Left hindlimb (tissue), 1 donor: ENCODE results near the gene SLC17A2.
"Not testable (repeated sequence)": the region's sequence is repeated elsewhere in the genome, so short reads cannot be mapped to it uniquely, and the experiment has no call there.

Experiments used
- DNase-seq: peaks from one replicate; pipeline ENCODE4 v3.0.0-alpha.2; 2018

SLC17A2 gene

DNA sequence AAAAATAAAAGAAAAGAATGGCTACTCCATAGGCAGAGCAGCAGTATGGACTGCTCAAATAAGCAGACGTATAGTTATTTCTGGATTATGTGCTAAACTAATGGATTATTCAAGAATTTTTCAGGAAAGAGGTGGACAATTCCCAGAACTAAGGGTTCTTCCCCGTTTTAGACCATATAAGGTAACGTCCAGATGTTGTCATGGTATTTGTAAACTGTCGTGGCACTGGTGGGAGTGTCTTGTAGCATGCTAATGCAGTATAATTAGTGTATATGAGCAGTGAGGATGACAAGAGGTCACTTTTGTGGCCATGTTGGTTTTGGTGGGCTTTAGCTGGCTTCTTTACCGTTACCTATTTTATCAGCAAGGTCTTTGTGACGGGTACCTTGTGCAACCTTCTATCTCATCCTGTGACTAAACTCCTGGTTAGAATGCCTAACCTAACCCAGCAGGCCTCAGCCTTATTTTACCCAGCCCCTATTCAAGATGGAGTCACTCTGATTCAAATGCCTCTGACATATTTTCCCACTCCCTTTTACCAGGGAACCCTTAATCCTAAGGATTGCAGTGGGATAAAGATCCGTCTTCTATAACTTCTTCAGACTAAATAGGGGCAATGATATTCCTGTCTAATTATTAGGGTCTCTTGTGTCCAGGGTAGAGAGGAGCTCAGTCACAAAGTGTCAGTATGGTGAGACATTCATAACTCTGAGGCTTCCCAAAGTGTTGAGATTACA is 21.0 kb upstream of the SLC17A2 start:
- no peak for DNase-seq

DNA sequence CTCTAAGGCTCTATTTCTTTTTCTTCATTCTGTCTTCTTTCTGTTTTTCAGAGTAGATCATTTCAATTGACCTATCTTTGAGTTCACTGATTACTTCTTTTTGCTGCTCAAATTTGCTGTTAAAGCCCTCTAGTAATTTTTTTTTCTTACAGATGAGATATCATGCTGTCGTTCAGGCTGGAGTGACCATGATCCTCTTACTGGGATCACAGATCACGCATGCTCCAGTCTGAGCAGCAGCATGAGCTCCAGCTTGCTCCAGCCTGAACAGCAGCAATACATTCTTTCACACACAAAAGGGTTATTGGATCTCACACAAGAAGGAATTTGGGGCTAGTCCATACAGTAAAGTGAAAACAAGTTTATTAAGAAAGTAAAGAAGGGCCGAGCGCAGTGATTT is 19.8 kb upstream of the SLC17A2 start:
- DNase-seq = no peak

DNA sequence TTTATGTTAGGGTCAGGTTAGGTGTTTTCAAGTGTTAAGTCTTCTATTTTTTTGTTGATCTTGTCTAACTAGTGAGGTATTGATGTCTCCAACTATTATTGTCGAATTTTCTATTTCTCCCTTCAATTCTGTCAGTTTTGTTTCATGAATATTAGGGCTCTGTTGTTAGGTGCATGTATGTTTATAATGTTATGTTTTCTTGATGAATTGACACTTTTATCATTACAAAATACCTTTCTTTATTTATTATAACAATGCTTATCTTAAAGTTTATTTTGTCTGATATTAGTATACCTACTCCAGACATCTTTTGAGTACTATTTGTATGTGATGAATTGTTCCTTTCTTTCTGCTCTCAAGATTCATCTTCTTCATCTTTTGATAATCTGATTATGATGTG is 19.2 kb upstream of the SLC17A2 start:
- DNase-seq = no peak

DNA sequence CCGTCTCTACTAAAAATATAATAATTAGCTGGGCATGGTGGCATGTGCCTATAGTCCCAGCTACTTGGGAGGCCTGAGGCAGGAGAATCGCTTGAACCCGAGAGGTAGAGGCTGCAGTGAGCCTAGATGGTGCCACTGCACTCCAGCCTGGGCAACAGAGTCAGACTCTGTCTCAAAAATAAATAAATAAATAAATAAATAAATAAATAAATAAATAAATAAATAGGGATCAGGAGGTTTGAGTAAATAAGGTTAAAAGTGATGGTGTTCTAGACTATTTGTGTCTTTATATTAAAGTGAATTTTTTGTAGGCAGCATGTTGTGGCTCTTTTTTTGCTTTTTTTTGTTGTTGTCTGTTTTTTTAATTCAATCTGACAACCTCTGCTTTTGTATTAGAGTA is 17.0 kb upstream of the SLC17A2 start:
- not testable (repeated sequence) for DNase-seq

DNA sequence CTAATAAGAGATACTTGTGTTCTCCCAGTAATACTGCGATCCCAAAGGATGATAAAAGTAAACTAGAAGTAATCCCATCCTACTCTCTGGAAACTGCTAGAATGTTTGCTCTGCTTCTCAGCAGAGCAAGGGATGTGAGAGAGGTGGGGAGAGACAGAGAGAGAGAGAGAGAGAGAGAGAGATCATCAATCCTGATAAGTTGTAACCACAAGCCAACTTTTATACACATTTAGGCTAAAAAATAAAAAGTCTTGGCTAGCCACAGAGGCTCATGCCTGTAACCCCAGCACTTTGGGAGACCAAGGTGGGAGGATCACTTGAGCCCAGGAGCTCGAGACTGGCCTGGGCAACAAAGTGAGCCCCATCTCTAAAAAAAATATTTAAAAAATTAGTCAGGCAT is 16.1 kb upstream of the SLC17A2 start:
- no peak for DNase-seq

DNA sequence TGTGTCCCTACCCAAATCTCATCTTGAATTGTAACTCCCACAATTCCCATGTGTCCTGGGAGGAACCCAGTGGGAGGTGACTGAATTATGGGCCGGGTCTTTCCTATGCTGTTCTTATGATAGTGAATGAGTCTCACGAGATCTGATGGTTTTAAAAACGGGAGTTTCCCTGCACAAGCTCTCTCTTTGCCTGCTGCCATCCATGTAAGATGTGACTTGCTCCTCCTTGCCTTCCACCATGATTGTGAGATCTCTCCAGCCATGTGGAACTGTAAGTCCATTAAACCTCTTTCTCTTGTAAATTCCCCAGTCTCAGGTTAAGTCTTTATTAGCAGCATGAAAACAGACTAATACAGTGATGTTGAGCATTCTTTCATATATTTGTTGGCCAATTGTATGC is 15.2 kb upstream of the SLC17A2 start:
- not testable (repeated sequence) for DNase-seq

DNA sequence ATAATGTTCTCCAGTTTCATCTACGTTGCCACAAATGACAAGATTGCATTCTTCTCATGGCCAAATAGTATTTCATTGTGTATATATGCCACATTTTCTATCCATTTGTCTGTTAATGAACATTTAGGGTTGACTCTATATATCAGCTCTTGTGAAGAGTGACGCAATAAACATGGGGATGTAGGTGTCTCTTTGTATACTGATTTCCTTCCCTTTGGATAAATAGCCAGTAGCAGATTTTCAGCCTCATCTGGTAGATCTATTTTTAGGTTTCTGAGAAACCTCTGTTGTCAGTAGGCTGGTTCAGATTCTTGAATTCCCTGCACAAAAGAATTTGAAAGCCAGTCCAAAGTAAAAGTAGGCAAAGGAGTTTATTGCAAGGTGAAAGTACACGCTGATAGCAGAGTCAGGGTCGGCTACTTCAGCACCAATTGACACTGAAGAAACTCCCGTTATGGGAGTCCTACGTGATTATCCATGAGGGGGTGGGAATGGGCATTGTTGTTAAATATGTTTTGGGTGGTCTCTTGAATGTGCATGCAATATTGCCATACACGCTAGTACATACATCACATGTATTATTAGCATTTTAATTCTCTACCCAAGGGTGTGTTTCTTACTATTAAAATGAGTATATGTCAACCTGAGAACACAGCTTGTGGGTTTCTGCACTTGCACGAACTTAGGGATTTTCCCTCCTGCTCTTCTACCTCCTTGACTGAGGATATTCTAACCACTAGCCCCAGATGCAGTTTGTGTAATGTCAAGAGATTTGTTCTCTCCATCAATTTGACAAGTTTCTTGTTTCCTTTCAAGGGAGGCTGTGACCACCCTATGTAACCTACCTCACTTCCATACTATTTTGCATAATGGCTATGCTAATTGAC is 14.4 kb upstream of the SLC17A2 start:
- DNase-seq = no peak

DNA sequence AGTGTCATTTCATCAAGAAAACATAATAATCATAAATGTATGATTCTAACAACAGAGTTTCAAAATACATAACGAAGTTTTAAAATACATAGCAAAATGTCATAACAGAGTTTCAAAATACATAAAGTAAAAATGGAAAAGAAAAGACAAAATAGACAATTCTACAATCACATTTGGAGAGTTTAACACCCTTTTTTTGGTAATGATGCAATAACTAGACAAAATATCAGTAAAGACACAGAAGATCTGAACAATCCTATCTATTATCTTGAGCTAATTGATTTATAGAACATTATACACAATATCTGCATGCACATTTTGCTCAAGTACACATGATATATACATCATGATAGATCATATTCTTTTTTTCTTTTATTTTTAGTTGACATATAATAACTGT is 13.4 kb upstream of the SLC17A2 start:
- DNase-seq = no peak

DNA sequence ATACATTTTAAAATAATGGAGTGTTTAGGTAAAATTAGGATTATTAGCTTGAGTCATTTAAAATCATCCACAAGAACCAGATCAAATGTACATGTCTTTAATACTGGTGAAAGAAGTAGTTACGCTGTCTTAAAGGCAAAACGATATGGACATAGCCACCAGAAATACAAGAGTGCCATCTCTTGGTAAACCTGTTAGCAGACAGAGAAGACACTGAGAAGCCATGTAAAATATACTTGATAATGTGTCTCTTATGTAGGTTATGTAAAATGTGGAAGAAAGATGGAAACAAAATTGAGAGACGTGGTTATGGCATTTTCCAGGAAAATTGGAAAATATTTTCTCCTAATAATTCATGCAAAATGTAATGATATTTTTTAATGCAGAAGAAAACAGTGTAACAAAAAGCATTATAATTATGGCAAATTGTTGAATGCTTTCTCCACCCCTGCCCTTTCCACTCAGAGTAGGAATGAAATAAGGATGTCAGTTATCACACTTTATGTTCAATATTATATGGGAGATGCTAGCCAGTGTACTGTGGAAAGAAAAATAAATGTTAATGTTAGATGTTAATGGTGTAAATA is 12.2 kb upstream of the SLC17A2 start:
- no peak for DNase-seq

DNA sequence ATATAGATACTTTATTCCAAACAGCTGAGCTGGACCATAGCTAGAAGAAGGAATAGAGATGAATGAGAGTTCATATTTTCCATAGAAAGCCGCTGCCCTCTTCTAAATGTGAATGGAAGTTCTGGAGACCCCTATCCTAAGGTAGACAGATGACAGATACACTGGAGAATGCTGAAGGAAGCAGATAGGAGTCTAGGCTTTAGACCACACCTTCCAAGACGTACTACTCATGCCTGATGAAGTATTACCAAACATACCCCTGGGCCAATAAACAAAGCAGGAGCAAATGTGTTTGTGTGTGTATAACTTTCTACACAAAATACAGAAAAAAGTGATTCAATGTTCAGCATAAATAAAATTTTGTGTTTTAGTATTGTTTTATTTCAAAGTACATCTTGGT is 9.1 kb upstream of the SLC17A2 start:
- DNase-seq = no peak

DNA sequence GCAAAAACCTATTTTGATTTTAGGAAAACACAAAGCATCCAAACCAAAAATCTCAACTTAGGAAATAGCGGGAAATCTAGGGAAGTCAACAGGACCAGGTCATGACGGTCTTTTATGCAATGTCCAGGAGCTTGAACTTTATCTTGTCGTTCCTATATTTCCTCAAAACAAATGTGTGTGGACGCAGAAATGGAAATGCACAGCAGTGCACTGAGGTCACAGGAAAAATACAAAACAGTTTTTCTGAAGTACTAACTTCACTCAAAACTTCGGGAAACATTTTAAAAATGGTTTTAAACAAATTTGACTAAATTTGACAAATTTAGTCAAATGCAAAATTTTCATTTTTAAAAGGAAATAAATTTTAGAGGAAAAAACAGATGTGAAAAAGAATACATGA is 5.5 kb upstream of the SLC17A2 start:
- no peak for DNase-seq

DNA sequence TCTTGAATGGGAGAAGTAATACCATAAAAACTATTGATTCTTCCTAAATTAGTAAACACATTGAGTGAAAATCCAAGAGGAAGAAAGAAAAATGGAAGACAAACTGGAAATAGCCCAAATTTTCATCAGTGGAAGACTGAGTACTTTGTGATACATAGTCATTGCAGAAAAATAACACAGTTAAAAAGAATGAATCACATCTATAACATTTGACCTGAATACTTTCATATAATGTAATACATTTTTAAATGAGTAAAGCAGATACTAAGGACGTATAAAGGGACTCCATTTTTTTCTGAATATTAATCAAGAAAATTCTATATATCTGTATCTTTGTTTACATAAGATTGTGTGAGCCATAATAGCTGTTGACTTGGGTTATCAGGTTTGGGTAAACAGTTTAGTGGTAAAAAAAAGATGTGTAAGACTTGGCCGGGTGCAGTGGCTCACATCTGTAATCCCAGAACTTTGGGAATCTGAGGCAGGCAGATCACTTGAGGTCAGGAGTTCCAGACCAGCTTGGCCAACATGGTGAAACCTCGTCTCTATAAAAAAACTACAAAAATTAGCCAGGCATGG is 4.3 kb upstream of the SLC17A2 start:
- DNase-seq = no peak

DNA sequence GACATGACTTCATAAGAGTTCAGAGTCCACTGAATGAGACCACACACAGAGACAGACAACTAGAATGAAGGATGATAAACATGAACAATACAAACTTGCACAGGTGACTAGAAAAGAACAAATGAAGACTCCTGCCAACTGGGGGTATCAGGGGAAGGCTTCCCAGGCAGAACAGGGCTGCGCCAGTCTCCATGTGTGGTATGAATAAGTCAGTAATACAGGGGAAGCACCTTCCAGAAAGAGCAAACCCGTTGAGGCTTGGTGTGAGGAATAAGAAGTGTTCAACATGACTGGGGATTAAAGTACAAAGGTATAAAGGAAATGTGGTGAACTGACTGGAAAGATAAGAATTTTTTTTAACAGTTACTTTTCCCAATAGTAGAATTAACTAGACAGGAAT is 3.7 kb upstream of the SLC17A2 start:
- DNase-seq = no peak

DNA sequence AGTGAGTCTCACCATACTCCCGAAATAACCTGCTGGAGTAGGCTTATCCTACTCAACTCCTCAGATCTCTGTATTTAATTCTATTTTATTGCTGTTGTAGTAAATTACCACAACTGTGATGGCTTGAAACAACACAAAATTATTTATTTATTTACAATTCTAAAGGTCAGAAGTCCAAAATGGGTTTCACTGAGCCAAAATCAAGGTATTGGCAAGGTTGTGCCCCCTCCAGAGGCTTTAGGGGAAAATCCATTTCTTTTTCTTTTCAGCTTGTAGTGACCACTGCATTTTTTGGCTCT is 869 bp upstream of the SLC17A2 start:
- no peak for DNase-seq

DNA sequence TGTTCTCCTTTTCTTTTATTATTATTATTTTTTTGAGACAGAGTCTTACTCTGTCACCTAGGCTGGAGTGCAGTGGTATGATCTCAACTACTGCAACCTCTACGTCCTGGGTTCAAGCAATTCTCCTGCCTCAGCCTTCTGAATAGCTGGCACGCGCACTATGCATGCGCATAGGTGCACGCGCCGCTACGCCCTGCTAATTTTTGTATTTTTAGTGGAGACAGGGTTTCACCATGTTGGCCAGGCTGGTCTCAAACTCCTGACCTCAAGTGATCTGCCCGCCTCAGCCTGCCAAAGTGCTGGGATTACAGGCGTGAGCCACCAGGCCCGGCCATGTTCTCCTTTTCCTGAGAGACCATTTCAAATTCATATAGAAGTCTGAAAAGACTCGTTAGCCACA is 706 bp downstream of the SLC17A2 start:
- DNase-seq = not testable (repeated sequence)

DNA sequence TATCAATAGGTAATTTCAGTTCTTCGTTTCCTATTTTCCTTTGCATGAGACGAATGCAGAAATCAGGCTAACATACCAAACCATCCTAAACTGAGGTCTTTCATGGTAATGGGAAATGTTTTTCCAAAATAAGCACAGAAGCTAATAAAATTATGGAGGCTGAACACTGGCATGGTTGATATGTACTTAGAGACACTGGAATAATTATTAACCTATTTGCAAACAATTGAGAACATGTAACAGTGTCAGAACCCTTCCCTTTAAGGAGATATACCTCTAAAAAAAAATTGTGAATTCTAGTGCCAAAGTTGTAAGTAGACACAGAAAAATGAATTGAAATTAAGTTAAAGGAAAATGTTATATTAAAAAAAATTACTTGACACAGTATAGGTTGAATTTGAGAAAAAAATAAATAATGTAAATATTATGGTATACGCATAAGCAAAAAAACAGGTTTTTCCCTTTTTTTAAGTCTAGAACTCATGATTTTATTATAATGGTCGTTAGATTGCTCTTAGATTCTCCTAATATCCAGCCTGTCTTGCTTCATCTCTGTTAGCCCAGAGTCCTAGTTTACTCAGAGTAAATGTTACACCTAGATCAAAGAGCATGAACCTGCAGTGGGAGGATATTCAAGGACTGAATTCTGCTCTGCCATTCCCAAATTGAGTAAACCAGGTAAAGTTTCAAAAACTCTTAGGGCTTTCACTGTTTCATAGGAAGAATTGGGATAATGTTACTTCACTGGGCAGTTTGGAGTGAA is 1.7 kb downstream of the SLC17A2 start:
- DNase-seq = no peak

DNA sequence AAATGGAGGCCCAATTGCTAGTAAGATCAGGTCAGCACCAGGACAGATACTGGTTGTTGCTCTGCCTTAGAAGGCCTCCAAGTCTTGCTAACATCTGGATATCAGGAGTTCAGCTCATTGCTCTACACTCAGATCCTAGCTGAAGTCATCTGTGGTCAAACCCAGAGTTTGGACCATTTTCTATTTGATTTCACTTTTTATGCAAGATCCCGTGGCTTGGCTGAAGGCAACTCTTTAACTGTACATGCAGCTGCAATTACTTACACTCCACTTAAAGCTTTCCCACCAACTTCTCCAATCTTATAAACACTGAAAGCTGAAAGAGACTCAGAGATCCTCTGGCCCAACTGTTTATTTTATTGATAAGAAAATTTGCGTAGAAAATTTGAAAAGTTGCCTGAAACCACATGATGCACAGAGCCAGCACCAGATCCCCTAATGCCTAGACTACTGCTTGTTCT is 2.7 kb downstream of the SLC17A2 start:
- DNase-seq = no peak

DNA sequence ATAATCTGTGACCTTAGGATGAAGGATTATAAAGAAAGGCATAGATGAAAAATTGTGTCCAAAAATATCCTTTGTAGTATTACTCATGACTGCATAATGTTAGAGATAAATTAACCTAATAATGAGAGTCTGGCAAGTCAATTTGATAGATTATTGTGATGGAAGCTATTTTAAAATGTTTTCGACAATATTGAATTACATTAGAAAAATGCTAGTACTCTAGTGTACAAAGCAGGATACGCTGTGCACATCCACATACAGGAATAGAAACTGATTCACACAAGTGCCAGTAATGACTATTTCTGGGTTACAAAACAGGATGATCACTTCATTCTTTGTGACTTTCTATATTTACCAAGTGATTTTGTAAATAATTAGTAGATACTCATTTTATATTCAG is 3.3 kb downstream of the SLC17A2 start:
- DNase-seq = no peak

DNA sequence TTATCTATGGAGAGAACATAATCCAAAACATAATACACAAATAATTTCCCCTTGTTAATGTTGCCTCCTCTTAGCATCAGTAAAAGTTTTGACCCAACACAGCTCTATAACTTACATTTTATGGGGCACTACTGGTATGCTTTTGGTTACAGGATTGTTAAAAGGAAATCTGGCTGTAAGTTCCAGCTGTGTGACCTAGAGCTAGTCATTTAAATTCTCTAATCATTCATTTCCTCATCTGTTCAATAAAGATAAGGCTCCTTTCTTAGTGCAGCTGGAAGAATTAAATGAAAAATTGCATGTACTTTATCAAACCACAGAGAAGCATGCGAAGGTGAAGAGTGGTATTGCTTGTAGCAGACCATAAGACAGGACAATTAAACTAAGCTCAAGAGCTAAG is 4.6 kb downstream of the SLC17A2 start:
- no peak for DNase-seq

DNA sequence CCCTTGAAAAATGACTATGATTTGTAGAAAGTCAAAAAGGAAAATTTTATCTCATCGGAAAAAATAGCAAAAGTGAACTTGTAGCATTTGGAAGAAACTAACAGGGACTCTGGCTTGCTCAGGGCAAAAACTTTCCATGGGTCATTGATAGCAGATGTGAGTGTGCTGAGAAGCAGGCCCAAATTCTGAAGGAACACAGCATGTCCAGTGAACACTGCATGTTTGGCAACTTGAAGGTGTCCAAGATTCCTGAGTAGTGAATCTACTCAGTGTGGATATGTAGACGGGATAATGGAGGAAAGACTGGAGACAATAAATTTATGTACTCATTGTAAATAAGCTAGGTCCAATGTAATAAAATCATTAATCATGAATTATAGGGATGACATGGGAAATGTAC is 8.2 kb downstream of the SLC17A2 start:
- no peak for DNase-seq

DNA sequence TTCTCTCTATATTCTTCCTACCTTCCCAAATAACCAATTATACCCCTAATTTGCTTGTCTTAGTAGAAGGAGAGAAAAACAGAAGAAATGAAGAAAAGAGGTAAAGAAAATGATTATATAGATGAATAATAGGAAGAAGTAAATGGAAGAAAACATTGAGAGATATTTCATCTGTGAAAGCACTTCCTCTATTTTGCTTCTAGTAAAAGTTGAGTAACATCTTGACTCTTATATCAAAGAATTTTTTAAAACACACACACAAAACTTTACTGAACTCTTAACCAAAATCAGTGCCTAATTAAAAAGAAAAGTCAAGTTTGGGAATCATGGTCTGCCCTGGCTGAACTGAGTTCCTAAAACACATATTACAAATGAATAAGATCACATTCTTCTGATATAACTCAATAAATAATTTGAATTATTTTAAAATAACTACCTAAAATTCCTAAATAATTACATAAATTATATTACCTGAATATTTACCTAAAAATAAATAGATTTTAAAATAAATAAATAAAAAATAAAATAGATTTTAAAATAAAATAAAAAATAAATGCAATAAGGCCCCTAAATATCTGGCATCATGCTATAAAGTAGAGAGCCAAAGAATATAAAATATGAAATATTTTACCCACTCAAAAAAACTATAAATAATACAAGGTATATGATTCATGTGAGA is 8.8 kb downstream of the SLC17A2 start:
- DNase-seq = no peak

DNA sequence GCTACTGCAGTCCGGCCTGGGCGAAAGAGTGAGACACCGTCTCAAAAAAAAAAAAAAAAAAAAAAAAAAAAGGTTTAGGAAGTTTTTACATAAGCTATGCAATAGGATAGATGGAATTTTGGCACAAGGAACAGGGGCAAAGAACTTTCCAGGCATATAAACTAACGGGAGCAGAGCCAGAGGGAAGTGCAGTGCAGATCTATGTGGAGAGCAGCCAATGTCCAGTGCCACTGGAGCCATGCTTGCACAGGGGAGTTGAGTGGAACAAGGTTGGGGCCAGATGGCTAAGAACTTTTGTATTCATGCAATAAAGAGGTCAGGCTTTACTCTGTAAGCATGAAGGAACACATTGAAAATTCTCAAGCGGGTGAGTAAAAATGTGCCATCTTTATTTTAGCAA is 10.8 kb downstream of the SLC17A2 start:
- DNase-seq = no peak
